Activated CD4-positive, CD25-positive, alpha-beta regulatory T cell treated with anti-CD3 and anti-CD28 coated beads, Interleukin-2, amount 50 U/mL, for 72 hours (primary cell): Measurements from ENCODE around the gene APC2.
A peak's percentile ranks its signal among the peaks of the same experiment; 100 is the strongest.
"Not testable (repeated sequence)": the region's sequence is repeated elsewhere in the genome, so short reads cannot be mapped to it uniquely, and the experiment has no call there.

Experiments
- DNase-seq: peaks from one replicate; pipeline ENCODE4 v3.0.0; 2021

The APC2 gene

DNA sequence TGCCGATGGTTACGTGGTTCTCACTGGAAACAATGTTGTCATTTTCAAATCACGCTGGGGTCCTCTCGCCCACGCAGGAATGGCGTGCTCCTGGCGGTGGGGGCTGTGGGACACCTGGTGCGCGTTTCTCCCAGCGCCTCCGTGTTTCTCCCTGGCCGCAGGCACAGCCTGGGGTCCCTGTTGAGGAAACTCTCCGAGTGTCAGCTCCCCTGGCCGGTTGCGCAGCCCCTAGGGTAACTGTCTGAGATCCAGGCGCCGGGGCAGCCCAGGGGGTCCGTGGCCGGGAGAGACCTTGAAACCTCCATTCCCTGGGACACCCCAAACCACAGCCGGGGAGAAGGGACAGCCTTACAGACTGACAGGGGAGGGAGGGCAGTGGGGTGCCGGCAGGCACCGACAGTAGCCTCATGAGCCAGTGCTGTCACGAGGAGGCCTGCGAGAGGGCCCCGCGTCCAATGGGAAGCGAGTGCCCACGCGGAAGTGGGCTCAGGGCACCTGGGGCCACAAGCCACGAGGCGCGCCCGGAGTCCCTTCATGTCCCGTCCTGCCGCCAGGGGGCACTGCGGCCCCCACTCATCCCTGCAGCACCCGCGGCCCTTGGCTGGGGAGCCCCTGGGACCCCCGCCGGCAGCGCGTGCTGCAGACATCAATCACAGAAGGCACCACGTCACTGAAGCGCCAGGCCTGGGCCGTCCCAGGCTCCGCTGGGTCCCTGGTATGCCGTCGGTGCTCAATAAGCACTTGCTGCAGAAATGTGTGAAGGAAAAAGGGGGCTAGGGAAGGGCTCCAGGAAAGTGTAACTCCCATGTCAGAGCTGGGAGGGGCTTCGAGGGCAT, 53.4 kb downstream of the APC2 start:
- DNase-seq, result peak; percentile 73

DNA sequence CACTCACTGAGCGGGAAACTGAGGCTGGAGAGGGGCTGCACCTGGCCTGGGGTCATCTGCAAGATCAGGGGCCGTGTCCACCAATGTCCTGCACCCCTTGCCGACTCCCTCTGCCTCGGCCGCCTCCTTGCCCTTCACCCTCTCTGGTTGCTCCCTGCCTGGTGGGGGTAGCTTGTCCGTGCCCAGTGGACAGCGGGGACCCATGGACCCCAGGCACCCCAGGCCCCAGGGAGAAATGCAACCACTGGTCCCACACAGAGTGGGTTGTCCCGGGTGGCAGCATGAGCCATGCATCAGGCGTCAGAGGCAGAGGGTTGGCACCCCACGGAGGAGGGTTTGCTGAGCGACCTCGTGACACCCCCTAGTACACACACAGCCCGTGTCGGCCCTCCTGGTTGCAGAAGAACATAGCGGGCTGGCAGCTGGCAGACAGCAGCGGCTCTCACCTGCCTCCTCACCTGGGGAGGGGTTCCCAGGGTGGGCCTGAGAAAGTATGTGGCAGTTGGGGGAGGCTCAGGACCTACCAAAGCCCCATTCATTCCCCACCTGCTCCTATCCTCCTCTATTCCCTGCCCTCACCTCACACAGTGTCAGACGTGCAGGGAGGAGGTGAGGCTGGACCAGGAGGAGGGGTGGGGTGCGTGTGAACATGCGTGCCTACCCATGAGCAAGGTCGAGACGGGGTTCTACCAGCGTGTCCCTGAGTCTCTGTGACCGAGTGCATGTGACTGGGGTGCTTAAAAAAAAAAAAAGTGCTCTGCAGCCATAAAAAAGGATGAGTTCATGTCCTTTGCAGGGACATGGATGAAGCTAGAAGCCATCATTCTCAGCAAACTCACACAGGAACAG, 54.2 kb downstream of the APC2 start:
- no peak for DNase-seq

DNA sequence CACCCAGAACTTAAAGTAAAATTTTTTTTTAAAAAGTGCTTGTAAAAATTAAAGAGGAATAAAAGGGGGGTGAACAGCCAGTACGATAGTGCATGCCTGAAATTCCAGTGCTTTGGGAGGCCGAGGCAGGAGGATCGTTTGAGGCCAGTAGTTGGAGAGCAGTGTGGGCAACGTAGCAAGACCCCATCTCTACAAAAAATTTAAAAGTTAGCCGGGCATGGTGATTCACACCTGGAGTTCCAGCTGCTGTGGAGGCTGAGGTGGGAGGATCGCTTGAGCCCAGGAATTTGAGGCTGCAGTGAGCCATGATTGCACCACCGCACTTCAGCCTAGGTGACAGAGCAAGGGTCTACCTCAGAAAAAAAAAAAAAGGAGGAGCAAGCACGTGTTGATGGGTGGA, 55.1 kb downstream of the APC2 start:
- no peak for DNase-seq

DNA sequence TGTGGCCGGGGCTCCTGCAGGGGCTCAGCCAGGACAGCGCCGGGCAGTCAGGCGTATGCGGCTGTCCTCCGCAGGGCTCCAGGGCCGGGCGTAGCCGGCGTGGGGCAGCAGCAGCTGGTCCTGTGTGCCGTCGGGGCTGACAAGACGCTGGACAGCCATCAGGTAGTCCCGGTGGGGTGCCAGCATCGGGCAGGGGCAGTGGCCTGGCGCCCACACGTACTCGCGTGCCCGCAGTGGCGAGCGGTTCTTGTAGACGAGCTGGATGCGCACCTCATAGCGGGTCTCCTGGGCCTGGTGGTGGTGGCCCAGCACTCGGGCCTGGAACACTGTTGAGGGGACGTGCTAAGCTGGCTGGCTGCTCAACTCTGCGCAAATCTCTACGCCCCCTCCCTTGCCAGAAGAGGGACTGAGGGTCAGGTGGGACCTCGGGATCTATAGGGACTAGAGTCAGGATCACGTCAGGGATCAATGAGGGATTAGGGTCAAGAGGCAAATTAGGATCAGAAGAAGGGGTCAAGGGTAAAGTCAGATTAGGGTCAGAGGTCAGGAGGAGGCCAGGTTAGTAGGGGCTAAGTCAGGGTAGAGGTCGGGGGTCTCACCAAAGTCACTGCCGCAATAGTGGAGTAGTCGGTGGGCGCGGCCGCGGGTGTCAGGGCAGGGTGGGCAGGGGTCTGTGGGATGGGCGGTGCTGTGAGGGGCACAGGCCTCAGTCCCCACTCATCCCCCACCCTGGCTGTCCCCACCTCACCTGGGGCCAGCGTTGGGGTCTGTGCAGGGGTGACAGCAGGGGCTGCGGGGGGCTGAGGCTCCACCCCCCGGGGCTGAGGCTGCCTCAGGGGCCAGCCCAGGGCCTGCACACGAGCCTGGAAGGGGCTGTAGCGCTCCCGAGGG, 56.3 kb downstream of the APC2 start:
- no peak for DNase-seq

DNA sequence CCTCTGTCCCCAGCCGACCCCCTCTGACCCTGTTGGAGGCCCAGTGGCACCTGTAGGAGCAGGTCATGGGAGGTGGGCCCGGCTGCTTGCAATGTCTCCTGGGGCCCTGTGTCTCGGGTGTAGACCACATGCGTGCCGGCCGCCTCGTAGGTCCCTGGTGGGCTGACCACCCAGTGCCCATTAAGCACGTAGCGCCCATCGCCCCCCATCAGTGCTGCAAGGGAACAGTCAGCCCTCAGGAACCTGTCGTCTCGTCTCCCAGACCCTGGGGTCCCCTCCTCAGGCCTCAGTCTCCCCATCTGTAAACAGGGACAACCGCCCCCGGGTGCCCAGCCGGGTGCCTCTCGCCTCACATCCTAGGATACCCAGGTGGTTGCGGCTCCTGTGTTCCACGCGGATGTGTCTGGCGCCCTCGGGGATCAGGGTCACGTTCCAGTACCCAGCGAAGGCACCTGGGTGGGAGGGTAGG, 57.3 kb downstream of the APC2 start:
- no peak for DNase-seq

DNA sequence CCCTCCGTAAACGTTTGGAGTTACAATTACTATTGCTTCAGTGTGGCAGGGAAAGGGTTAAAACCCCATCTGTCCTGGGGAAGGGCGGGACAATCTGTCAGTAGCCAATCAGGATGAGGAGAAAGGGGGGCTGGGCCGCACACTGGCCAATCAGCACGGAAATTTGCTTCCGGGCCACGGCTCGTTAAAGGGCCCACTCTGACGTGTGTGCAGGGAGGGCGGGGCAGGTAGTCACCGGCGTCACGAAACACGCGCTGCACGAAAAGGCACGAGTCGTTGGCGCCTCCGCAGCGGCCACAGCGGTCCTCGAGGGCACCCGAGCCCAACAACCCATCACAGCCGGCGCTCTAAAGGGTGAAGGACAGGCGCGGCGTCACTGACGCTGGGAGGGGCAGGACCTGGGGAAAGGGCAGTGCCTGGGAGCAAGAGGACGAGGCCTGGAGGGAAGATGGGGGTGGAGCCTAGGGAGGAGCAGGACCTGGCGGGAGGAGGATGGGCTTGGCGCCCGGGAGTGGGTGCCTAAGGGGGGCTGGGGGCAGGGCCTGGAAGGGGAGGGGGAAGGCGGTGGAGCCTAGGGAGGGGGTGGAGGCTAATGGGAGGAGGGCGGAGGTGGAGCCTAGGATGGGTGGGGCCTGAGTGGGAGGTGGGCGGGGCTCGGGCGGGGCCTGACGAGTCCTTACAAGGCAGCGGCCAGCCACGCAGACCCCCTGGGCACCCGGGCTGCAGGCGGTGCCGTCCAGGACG, 58.0 kb downstream of the APC2 start:
- peak; percentile 86 for DNase-seq

DNA sequence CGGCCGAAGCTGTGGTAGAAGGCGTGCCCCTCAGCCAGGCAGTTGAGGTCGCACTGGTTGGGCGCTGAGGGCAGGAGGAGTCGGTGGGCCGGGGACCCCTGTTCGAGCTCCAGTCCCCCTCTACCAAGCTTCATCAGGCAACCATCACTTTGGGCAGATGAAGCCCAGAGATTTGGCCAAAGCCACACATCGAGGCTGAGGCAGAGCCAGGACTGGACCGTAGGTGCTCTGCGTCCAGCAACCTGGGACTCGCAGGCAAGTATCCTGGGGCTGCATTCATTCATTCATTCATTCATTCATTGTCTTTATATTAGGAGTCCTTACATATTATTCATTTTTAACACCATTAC, 58.6 kb downstream of the APC2 start:
- DNase-seq, result no peak

DNA sequence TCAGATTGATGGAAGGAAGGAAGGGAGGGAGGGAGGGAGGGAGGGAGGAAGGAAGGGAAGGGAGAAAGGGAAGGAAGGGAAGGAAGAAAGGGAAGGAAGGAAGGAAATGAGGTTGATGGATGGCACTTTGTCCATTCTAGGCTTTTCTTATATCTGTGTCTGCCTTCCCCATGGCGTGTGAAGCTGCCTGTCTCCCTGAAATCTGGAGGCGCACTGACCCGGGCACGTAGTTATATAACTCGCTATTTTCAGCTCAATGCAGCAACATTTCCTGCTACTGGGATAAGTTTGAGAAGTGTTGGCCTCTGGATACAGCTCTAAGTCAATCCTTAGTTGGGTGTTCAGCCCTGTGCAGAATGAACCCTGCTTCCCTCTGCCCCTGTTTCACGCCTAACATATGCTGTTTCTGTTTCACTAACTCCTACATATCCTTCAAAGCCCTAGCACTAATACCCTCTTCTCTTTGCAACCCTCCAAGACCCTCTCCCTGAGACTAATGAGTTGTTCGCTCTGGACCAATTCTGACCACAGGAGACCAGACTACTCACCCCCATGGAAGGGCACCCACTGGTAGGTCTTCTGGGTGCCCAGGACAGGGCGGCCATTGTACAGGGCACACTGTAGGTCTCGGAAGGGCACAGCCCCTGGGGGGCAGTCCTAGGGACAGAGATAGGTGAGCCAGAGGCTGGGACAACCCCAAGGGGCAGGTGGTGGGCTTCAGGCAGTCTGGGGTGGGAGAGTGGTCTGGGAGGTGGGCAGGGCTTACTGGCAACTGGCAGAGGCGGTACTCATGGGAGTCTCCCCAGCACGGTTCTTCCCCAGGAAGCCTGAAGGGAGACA, 59.9 kb downstream of the APC2 start:
- DNase-seq, result no peak

DNA sequence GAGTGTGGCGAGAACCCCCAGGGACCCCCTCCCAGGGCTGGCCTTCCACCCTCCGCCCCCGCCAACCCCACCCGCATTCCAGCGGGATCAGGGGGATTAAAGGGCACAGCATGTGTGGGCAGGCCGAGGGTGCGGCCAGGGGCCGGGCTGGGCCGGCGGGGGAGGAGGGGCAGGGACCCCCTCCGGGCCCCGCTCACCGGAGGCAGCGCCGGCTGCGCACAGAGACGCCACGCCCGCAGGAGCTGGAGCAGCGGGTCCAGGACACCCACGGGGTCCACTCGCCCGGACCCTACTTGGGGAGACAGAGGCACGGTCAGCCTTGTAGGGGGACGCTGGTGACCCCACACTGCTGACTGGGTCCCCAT, 60.5 kb downstream of the APC2 start:
- DNase-seq, result no peak

DNA sequence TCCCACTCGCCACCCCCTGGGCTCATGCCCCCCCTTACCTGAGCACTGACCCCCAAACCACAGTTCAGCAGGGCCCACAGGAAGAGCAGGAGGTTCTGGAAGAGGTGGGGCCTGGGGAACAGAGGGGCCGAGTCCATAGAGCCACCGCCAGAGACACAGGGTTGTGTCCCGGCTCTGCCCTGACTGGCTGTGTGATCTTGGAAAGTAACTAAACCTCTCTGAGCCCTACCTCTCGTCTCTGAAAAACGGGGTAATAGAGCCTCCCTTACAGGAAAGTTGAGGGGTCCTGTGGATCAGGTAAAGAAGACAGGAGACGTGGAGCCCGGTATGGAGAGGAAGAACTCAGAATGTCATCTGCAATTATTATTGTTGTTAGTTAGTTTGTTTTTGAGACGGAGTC, 60.9 kb downstream of the APC2 start:
- no peak for DNase-seq

DNA sequence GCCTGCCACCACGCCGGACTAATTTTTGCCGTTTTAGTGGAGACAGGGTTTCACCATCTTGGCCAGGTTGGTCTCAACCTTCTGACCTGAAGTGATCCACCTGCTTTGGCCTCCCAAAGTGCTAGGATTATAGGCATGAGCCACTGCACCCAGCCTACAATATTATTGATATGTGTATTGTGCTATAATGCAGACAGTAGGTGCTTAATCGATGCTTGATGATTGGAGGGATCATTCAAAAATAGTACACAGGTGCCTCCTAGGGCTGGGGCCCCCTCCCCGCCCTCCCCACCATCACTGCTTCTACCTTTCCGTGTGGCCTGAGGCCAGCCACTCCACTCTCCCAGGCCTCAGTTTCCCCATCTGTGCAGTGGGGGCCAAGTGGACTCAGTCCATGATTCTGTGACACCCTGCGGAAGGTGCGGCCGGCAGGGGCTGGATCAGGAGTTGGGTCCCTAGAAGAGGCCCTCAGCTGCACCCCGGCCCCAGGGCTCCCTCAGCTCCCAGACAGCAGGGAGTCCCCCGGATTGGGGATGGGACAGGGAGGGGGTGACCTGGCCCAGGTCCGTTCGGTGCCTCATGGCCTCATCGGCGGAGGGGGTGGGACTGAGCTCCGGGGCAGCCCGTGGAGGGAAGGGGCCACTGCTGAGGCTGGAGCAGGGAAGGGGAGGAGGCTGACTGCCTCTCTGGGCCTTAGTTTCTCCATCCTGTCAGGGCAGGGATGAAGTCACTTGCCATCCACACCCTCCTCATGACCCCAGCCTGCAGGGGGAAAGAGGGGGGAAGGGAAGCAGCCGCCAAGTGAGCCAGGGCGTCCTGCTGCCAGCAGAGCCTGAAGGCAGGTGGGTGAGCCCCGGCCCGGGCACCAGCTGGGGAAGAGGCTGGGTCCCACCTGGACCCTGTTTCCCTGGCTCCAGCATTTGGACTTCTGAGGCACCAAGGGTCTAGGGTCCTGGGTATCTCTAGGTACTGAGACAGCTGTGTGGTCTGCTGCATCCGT, 61.7 kb downstream of the APC2 start:
- no peak for DNase-seq

DNA sequence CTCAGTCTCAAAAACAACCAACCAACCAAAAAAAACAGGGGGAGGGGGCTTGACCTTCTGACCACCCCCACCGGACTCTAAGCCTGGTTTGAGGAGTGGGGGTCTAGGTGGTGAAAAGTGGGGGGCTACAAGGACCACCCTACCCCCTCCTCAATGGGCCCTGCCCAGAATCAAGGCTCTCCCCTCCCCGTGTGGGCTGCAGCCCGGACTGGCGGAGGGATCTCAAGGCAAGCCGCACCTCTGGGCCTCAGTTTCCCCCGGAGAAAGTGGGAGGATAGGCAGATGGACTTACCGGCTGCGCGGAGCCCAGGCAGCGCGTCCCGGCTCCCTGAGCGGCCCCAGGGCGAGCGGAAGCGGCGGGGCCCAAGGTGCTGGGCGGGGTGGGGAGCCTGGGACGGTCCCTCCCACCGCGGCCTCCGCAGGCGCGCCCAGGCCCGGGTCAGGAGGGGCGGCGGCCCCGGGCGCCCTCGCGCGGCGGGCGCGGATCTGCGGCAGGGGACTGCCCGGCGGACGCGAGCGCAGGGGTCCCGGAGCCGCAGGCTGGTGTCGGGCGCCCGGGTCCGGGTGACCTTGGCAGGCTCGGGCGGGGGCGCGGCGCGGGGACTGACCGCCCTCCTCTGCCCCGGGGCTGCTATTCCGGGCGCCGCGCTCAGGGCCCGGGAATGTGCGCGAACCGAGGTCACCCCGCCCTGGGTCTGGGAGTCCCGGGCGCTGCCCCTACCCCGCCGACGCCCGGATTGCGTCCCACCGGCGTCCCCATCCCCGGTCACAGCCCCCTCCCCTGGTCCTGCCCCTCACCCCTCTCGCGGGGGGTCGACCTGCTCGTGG, 63.0 kb downstream of the APC2 start, which contains the start of gene ADAMTSL5:
Gene ADAMTSL5, minus strand, starts transcription at position 349 of the 828 bp plus-strand sequence. CDS start 2,076 bp downstream, outside the sequence.
- DNase-seq, result peak; percentile 77

DNA sequence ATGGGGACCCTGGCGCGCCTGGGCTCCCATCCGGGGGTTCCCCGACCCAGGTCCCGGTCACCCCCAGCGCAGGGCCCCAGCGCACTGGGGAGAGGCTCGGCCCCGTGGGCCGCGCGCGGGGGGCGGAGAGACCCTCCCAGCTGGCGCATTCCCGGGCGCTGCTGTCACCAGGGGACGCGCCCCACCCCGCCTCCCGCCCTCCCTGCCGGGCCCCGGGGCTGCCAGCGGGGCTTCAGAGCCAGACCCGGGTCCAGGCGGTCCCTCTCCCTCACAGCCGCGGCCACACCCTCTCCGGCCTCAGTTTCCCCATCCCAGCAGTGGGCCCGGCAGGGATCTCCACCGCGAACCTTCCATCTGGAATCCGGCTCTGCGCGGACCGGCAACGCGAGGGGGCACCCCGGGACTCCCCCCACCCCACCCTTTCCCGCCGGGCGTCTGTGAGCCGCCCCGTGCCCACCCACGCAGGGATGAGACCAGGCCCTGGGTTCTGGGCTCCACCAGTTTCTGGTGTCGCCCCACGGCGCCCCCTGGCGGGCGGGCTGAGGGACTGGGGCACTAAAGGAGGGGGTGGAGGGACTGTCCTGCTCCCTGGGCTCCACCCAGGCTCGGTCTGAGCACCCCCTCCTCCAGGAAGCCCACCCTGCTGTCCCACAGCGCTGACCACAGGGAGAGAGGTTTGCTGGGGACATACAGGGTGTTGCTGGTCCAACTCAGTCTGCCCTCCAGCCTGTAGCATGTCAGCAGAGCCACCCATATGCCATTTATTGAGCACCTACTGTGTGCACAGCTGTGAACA, 63.8 kb downstream of the APC2 start:
- peak; percentile 73 for DNase-seq

DNA sequence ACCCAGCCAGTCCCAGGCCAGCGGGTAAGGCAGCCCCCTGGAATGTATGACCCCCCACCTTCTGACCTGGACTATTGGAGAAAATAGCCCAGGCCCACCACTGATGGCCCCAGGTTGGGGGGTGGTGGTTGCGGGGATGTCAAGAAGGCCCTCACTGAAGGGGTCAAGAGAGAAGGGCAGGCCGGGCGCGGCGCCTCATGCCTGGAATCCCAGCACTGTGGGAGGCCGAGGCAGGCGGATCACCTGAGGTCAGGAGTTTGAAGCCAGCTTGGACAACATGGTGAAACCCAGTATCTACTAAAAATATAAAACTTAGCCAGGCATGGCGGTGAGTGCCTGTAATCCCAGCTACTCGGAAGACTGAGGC, 64.4 kb downstream of the APC2 start:
- no peak for DNase-seq

DNA sequence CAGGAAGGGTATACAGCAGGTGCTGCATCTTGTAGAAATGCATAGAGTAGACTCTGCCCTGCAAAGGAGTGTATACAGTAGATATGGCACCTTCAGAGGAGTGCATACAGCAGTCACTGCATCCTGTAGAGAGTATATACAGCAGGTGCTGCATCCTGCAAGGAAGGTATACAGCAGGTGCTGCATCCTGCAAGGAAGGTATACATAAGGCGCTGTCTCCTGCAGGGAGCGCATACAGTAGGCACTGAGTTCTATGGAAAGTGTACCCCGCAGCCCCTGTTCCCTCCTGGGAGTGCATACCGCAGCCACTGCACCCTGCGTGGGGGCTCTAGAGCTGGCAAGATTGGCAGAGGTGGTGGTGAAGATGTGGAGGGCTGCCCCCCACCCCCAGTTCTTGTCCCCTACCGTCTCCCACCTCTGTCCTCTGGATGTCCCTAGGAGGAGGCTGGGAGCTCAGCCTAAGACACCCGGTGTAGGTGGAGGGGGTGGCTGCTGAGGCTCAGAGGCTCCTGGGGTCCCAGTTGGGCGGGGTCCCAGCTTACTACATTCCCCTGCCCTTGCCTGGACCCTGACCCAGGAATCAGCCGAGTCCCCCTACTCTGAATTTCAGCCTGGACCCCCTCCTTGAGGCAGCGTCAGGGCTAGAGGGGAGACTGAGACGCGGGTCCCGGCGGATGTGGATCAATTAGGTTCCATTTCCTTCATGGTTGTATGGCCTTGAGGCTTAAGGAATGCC, 65.2 kb downstream of the APC2 start:
- DNase-seq, result no peak

DNA sequence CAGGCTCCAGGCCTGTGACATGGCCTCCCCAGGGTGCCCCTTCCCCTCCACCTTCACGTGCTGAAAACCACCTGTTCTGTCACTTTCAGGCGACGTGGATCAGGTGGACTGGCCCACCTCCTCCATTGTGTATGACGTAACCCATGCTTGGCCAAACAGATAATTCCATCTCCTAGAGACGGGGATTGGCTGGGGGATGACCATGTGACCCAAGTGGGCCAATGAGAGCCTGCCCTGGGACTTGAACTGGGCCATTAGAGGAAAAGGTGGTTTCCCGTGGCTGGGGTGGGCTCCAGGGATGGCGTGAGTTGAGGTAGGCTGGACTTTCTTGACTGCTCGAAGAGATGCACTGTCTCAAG, 66.5 kb downstream of the APC2 start:
- no peak for DNase-seq

DNA sequence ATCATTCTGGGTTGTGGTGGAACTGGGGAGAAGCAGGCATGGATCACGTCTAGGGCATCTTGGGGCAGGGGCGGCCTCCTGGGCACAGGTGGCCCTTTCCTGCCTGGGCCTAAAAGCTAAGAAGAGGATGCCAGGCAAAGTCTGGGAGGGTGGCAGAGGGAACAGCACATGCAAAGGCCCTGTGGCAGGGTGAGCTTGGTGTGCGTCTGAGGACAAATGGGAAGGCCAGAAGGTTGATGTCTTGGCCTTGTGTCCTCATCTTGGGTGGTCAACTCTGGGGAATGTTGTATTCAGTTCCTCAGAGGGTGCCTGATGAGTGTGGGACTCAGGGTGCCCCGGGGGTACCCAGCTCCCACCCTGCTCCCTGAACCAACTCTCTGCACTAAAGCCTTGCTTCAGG, 68.5 kb downstream of the APC2 start:
- no peak for DNase-seq

DNA sequence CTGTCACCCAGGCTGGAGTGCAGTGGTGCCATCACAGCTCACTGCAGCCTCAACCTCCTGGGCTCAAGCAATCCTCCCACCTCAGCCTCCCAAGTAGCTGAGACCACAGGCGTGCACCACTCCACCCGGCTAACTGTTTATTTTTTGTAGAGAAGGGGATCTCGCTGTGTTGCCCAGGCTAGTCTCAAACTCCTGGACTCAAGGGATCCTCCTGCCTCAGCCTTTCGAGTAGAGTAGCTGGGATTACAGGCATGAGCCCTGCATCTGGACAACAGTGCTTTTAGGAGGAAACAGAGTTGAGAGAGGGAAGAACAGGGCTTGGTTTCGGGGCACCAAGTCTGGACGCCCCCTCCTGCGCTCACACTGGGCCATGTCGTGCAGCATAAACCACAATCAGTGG, 69.9 kb downstream of the APC2 start:
- not testable (repeated sequence) for DNase-seq
